ENCODE measurements around the gene GALNT17.
"Not testable (repeated sequence)": the region's sequence is repeated elsewhere in the genome, so short reads cannot be mapped to it uniquely, and the experiment has no call there.

The GALNT17 gene

DNA sequence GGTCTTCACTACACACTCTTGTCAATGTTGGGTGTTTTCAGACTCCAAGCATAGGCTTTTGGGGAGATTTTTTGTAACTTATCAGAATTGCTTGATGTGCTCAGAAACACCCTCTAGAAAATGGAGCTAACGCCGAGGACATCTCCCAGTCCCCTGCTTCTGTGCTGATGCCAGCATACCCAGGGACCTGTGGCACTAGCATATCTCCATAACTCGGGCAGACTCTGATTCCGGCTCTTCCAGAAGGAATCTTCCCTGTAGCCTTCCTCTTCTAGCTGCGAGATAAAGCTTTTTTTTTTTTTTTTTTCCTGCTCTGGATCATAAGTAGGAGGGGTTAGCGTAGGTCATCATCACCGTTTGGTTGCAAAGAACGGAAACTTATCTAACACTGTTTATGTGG is 434.4 kb downstream of the GALNT17 start:
- DNase-seq (ENCODE audit: low read depth), result no peak

DNA sequence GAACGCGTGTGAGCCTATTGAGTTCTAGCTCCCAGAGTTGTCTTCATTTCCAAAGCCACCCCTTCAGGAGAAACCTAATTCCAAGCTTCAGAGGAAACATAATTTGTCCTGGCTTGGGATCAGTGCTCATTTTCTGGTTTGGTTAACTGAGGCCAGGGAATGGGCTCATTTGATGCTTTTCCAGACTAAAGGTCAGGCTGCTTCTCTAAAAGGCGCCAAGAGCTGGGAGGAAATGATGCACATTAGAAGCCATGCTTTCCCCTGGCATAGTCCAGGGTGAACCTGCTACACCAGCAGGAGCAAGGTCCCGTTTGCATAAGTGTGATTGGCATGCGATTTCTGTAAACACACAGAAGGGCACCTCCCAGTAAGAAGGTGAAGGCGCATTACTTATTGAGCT is 435.0 kb downstream of the GALNT17 start:
- no peak for DNase-seq (ENCODE audit: low read depth)

- no peak for DNase-seq (ENCODE audit: low read depth)
These were observed 442.4 kb downstream of the GALNT17 start for GRCh38 chr7:71574153-71574860.

DNA sequence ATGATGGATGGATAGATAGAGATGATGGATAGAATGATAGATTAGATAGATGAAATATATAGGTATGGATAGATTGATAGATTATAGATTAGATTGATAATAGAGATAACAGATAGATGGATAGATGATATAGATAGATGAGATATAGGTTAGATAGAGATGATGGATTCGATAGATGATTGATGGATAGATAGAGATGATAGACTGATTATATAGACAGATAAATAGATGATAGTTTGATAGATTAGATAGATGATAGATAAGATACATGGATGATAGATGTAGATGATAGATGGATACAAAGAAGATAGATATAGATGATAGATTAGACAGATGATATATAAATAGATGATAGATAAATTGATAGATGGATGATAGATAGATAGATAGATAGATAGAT is 448.1 kb downstream of the GALNT17 start:
- DNase-seq (ENCODE audit: low read depth), result no peak

- no peak for DNase-seq (ENCODE audit: low read depth)
These were observed 452.3 kb downstream of the GALNT17 start for GRCh38 chr7:71584256-71584655.

GRCh38 chr7:71591876-71592275 is 459.9 kb downstream of the GALNT17 start:
- DNase-seq (ENCODE audit: low read depth), result no peak

DNA sequence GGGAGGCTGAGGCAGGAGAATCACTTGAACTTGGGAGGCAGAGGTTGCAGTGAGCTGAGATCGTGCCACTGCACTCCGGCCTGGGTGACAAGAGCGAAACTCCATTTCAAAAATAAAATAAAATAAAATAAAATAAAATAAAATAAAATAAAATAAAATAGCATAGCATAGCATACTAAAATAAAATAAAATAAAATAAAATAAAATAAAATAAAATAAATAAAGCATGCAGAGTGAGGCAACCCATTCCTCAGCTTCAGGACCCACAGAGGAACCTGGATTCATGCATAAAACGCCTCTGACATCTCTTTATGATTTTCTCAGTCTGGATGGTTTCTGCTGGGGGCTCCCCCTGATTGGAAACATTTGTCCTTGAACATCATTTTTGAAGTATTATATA is 460.4 kb downstream of the GALNT17 start:
- DNase-seq (ENCODE audit: low read depth), result not testable (repeated sequence)

GRCh38 chr7:71594736-71595135 is 462.8 kb downstream of the GALNT17 start:
- no peak for DNase-seq (ENCODE audit: low read depth)

GRCh38 chr7:71595176-71595575 is 463.2 kb downstream of the GALNT17 start:
- no peak for DNase-seq (ENCODE audit: low read depth)

DNA sequence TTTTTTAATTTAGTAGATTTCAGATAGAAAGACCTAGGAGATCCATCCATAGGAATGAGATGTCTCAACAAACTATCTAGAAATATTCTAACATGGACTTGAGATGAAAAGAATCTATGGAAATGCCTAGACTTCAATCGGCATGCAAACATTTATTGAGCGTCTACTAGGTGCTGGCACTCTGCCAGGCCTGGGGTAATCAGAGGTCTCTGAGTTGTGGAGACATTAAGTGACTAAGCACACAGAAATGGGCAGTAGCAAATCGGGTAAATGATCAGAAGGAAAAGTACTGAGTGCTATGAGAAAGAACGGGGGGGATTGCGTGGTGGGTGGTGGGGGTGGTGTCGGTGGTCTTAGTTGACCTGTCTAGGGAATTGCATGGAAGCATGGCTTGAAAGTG is 466.6 kb downstream of the GALNT17 start:
- no peak for DNase-seq (ENCODE audit: low read depth)

DNA sequence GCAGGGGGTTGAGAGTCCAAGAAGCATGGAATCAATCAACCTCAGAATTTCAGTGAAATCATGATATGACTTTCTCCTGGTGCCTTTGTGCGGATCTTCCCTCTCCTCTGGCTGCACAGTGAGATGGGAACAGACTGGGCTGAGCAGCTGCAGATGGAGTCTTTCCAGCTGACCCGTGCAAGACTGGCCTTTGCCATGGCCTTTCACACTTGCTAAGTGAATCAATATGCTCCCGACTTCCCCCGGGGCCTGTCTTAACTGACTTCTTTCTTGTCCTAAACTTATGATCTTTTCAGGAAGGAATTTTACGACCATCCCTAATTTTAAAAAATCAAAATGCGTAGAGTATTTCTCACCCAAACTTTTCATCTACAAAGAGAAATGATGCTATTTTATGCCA is 469.9 kb downstream of the GALNT17 start:
- DNase-seq (ENCODE audit: low read depth), result no peak

GRCh38 chr7:71604818-71605414 is 473.0 kb downstream of the GALNT17 start:
- no peak for DNase-seq (ENCODE audit: low read depth)

GRCh38 chr7:71611986-71612385 is 480.0 kb downstream of the GALNT17 start:
- no peak for DNase-seq (ENCODE audit: low read depth)

DNA sequence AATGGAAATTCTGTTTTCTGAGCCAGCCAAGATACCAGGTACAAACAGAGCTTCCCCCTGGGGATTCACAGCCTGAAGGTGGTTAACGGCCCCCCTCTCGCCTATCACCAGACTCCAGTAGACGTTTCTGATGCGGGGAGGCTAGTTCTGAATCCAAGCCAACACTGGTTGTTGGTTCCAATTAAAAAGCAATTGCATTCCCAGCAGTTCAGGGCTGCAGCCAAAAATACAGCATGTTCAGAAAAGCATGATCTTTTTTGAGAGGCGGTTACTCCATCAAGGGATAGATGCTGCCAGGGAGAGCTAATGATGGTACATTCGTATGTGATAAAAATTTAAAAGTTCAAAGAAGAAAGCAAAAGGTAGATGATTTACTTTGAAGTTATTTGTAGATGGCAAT is 481.0 kb downstream of the GALNT17 start:
- DNase-seq (ENCODE audit: low read depth), result no peak

DNA sequence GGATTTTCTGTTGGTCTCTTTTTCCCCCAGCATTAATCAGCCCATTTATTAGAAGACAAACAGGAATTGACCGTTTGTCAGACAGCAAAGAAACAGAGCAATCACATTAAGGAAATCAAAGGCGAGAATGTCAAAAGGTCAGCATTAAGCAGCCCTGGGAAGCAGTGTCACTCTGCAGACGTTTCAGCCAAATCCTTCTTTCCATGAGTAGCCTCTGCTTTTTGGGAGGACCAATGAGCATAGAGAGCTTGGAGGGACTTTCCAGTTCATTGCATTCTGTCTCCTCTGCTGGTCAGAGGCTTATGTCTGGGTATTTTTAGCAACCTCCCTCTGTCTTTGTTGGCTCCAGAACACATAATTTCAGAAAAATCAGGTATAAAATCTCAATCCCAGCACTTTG is 481.4 kb downstream of the GALNT17 start:
- no peak for DNase-seq (ENCODE audit: low read depth)

GRCh38 chr7:71615017-71615416 is 483.1 kb downstream of the GALNT17 start:
- DNase-seq (ENCODE audit: low read depth), result no peak

DNA sequence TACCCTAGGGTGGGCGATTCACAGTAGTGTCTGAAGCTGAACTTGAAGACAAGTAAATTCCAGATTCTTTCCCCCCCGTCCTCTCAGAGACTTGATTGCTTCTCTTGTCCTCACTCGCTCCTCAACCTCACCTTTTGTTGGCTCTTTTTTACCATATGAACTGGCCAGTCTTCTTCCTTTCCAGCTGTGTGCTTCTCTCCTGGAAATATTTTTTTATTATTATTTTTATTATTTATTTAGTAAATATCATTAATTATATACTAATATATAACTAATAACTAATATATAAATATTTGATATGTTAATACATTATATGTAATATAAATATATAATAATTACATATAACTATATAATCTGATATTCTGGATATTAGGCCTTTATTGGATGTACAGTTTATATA is 484.3 kb downstream of the GALNT17 start:
- DNase-seq (ENCODE audit: low read depth), result no peak

GRCh38 chr7:71618278-71618677 is 486.3 kb downstream of the GALNT17 start:
- DNase-seq (ENCODE audit: low read depth), result no peak

DNA sequence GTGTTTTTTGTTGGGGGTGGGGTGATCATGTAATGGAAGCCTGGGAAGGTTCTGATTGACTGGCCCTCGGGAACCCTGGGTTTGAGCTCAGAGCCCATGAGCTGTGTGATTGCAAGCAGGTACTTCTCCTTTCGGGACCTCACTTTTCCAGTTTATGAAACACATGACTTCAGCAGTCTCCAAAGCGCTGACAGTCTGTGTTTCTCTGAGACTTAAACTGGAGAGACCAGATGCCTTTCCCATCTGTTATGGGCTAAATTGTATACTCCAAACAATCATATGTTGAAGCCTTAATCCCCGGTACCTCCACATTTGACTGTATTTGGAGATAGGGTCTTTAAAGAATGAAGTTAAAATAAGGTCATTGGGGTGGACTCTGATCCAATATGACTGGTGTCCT is 493.6 kb downstream of the GALNT17 start:
- DNase-seq (ENCODE audit: low read depth), result no peak

DNA sequence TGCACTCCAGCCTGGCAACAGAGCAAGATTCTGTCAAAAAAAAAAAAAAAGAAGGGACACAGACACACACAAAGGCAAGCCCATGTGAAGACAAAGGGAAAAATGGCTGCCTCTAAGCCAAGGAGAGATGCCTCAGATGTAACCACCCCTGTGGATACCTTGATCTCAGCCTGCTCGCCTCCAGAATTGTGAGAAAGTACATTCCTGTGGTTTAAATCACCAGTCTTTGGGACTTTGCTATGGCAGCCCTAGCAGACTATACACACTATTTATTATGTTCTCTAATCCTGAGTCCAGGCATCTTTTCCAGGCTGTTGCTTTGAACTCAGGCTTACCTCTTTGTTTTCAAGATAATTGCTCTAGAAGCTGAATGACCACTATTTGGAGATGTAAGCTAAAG is 494.3 kb downstream of the GALNT17 start:
- peak; percentile 33 for DNase-seq (ENCODE audit: low read depth)

DNA sequence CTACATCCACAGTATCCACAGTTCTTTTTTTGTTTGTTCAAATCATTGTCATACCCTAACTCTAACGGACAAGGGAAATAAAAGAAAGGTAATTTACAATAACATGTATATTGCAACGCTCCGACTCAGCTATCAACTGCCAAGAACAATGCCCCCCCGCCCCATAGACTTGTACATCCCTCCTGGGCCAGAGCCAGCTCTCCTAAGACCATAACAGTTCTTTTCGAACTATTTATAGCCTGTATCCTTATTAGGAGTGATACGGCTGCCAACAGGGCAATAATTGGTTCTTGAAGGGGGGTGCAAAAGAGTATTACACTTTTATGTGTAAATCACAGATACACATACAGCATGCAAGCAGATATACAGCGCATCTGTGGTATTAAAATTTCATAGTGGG is 495.7 kb downstream of the GALNT17 start:
- DNase-seq (ENCODE audit: low read depth), result no peak

DNA sequence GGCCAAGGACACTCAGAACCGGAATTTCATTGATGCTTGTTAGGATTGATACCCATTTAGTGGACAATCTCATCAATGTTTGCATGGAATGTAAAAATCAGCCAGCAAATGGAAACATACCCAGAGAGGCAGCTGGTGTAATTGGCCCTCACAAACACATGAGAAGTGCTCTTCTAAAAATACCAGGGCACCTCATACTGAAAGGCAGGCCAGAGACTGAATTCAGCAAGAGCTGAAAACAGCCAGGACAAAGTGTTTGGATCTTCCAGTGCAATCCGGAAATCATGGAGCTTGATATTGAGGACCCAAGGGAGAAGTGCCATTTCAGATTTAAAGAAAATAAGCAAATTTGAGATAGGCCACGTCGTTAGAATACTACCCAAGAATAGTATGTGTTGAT is 498.6 kb downstream of the GALNT17 start:
- no peak for DNase-seq (ENCODE audit: low read depth)

DNA sequence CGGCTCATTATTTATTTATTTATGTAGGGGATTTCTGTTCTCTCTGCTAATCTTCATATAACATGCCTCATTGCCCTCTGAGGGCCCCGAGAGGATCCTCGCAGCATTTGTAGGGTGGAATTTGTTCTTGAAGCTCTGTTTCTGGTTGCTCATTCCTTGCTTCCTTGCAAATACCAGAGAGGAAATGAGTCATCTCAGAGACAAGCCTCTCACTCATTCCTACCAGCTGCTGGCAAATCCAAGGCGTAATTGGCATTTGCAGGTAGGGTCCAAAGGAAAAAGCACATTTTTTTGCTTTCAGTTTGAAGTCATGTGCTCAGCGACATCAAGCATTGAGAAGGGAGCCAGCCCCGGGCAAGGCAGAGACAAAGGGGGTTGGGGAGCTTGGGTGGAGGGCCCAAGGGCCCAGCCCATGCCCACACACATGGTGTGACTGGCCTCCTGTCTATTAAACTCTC is 501.6 kb downstream of the GALNT17 start:
- peak; percentile 63 for DNase-seq (ENCODE audit: low read depth)

GRCh38 chr7:71635849-71636248 is 503.9 kb downstream of the GALNT17 start:
- DNase-seq (ENCODE audit: low read depth), result not testable (repeated sequence)

Data from amniotic epithelial cell (primary cell).